Stimulated activated CD8-positive, alpha-beta memory T cell treated with anti-CD3 and anti-CD28 coated beads, Interleukin-15, amount 100 ng/mL, for 48 hours (primary cell): ENCODE measurements around the gene EPS15.

ENCODE experiments used
- DNase-seq, 2 donors: peaks; one replicate each; pipeline ENCODE4 v3.0.0-alpha.2; 2020; ENCODE audit warnings: low read depth in 2 of 2

EPS15 gene

DNA sequence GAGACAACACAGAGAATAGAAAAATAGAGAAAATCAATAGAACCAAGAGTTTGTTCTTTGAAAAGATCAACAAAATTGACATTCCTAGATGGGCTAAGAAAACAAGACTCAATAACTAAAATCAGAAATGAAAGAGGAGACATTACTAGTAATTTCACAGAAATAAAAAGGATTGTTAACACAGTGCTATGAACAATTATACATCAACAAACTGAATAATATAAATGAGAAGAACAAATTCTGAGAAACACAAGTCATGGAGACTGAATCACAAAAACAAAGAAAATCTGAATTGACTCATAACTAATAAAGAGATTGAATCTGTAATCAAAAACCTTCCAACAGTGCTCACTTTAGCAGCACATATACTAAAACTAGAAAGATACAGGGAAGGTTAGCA lies 137.1 kb downstream of the EPS15 start:
- no peak for DNase-seq

GRCh38 chr1:51380936-51381335 lies 138.1 kb downstream of the EPS15 start:
- DNase-seq, result no peak

- no peak for DNase-seq
These were observed 140.2 kb downstream of the EPS15 start for GRCh38 chr1:51378871-51379270.

DNA sequence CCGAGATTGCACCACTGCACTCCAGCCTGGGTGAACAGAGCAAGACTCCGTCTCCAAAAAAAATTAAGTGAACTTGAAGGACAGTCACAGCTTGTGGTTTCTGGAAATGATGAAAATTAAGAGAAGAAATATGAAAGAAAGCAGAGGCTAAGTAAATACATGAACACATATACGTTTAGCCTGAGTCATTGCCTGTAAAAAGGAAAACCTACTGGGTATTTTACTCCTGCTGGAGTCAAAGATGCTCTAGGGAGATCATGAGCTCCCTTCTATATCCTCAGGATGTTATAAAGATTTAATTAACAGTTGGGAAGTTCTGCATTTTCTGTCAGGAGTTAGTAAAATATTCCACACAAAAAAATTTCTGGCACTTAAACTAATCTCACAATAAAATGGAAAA lies 145.2 kb downstream of the EPS15 start:
- DNase-seq, result no peak

DNA sequence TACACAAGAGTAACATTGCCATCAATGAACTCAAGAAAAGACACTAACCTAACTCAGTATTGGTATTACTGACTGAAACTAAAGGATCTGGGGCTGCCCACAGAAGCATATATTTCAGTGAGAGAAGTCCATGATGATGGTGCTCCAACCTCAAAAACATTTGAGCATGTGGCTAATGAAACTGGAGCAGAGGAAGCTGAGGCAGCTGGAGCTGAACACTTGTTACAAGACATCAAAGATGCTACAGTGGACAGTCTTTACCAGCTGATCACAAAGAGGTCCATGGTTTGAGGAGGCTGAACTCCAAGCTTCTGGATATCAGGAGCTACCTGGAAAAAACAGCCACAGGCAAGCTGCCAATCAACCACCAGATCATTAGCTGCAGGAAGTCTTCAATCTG lies 146.5 kb downstream of the EPS15 start:
- no peak for DNase-seq

DNA sequence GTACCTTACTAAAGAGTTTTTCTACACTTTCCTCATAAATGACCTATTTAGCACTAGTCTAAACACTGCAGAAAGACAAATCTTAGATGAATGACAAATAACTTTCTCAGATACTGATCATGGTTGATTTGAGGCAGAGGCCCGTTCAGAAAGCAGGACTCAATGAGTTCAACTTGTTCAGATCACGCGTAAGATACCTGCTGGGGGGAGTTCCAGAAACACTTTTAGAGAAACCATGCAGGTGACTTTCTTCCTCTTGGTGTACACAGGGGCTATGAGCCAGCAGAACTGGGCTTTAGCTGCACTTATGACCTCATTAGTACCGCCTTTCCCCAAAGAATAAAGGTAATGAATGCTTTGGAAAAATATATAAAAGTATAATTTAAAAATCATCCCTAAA lies 149.9 kb downstream of the EPS15 start:
- DNase-seq, result no peak

DNA sequence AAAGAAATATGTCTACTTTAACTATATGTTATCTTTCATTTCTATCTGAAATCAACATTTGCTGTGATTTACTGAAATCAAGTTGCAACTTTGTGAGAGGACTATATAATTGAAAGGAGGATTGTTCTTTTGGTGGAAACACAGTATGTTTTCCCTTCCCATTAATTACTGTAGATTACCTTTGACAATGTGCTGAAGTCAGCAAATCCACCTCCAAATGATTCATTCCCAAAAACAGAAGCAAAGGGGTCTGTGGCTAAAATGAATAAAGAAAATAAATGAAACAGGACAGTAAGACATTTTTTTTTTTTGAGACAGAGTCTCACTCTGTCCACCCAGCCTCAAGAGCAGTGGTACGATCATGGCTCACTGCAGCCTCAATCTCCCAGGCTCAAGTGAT lies 153.3 kb downstream of the EPS15 start:
- no peak for DNase-seq

DNA sequence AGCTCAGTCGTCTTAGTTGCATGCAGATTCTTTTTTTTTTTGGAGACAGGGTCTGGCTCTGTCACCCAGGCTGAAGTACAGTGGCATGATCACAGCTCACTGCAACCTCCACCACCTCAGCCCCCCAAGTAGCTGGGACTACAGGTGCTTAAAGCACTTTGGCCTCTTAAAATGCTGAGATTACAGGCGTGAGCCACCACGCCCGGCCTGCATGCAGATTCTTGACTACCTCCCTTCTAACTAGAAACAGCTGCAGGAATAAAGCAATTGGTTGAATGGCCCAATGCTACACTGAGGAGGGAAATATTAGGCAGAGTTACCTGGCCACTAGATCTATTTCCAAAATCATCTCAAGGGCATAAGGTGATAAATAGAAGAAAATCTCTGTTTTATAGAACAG lies 159.2 kb downstream of the EPS15 start:
- no peak for DNase-seq

DNA sequence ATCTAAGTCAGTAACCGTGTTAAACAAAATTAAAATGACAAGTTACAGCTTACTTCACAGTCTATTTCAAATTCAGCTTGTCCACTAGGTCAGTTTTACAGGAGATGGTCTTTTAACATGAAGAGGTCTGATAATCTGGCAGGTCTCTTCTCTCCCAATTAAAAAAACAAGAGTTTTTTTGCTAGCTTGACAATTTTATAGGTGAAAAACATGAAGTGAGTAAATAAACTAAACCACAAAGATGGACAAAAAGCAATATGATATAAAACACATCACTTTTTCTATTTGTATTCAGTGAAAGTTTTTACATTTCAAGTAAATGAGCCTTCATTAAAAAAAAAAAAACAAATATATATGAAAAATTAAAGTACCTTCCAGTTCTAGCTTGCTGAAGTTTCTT lies 163.7 kb downstream of the EPS15 start:
- no peak for DNase-seq

DNA sequence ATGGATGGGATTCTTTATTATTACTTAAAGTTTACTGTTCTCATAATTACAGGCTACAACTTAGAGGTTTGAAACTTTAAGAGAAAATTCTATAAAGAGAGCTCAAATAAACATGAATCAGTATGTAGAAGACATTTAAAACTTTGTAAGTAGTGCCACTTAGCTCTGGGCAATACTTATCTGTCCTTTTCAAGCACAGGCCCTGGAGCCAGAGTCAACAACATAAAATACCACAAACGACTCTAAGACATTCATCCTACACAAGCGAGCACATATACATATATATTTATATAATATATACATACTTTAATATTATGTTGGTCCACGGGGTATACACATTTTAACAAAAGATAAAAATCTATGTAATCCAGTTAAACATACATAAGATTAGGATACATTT lies 164.7 kb downstream of the EPS15 start:
- DNase-seq, result no peak

DNA sequence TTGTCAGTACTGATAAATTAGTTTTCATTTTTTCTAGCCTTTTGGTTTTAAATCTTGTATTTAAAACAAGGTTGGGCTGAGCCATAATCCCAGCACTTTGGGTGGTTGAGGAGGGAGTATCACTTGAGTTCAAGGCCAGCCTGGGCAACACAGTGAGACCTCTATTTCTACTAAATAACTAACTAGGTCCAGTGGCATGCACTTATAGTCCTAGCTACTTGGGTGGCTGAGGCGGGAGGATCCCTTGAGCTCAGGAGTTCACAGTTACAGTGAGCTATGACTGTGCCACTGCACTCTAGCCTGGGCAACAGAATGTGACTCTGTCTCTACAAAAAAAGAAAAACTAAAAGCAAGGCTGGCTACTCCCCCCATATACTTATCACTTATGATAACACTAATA lies 167.2 kb downstream of the EPS15 start:
- no peak for DNase-seq

- DNase-seq, result no peak
These were observed 169.2 kb downstream of the EPS15 start for GRCh38 chr1:51349862-51350261.

- DNase-seq, result no peak
These were observed 170.9 kb downstream of the EPS15 start for GRCh38 chr1:51348147-51348527.

DNA sequence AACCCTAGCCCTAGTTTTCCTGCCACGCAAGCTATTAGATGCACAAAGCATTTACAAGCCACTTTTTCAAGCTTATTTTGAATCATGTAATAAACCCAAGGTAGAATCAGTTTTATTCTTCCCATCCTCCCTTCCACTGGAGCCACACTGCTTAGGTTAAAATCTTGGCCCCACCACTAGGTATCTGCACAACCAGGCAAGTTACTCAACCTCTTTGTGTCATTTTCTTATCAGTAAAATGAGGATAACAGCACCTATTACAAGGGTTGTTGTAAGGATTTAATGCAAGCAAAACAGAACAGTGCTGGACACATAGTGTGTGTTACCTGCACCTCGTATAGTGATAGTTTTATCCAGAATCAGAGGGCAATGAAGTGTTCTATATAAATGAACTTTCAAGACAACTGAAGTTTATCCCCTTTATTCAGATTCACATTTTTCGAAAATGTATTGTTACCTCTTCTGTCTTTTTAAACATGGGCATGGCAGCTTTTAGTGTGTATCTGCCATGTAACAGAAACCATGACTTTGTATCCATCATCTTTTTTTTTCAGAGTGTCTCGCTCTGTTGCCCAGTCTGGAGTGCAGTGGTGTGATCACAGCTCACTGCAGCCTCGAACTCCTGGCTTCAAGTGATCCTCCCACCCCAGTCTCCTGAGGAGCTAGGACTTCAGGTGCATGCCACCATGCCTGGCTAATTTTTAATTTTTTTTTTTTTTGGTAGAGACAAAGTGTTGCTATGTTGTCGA lies 171.5 kb downstream of the EPS15 start:
- DNase-seq, result no peak

GRCh38 chr1:51346086-51346942 lies 172.8 kb downstream of the EPS15 start:
- DNase-seq, result no peak

GRCh38 chr1:51345300-51345687 lies 173.8 kb downstream of the EPS15 start:
- DNase-seq, result no peak

- DNase-seq, result no peak
These were observed 174.3 kb downstream of the EPS15 start for GRCh38 chr1:51344602-51345299.

GRCh38 chr1:51344276-51344601 lies 174.8 kb downstream of the EPS15 start:
- DNase-seq, result no peak

DNA sequence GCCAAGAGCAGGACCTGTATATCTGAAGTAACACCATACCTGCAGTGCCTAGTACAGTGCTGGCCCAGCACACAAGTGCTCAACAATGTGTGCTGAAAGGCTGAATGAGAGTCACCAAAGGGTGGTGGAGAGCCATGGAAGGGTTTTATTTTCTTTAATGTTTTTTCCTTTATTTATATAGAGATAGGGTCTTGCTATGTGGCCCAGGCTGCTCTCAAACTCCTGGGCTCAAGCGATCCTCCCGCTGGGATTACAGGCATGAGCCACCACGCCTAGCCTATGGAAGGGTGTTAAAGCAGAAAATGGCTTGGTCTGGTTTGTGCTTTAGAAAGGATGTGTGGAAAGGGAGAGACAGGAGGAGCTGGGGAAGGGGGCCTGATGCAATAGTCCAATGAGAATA lies 175.4 kb downstream of the EPS15 start:
- DNase-seq, result no peak

DNA sequence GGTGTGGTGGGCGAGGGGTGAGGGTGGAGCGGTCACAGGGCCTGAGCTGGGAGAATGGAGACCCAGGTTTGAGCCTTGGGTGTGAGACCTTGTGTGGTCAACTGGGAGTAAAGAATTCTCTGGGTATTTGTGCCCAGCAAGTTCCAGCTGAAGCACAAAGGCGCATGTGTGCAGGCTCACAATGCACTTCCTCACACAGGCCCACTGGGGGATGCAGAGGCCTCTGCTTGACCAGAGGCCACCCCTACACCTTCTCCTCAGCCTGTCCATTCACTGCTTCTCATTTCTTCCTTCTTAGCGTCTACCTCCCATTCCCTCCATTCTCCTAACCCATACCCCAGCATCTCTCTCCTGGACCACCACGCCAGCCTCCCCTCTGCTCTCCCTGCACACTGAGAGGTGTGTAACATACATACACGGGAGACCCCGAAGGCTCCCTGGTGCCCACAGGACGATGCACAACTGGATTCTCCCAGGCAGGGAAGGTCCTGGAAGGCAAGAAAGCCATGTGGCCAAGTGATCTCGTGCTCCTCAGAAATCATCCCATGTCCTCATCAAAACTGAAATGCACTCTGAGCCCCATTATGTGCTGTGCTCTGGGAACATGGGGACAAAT lies 176.4 kb downstream of the EPS15 start:
- DNase-seq, result no peak

- DNase-seq, result no peak
These were observed 177.1 kb downstream of the EPS15 start for GRCh38 chr1:51341876-51342496.

DNA sequence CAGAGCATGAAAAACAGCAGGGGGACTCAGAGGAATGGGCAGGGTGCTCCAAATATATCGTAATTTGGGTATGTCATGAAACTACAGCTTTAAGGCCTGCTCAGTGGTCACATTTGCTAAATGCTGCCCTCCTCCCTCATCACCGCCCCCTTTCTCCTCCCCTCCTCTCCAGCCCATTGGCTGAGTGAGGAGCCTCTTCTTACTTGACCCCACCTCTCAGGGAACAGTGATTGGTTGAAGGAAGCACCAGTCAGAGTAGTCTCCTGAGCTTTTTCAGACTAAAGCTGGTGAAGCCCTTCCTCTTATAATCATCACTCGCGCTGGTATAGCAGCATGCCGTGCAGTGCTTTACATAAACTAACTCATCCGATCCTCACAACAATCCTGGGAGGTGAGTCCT lies 178.7 kb downstream of the EPS15 start:
- DNase-seq, result no peak
